ENCODE results near the gene EFTUD2. TPM values are rescaled to one million over a fixed set of nuclear protein-coding genes. Genes with fewer than 3 reads are reported as not detected.

The EFTUD2 gene
- total and polyA plus RNA-seq, 2 donors (not counting 1 experiment from before 2014, with no cell fraction given): 88.0 to 154 TPM

DNA sequence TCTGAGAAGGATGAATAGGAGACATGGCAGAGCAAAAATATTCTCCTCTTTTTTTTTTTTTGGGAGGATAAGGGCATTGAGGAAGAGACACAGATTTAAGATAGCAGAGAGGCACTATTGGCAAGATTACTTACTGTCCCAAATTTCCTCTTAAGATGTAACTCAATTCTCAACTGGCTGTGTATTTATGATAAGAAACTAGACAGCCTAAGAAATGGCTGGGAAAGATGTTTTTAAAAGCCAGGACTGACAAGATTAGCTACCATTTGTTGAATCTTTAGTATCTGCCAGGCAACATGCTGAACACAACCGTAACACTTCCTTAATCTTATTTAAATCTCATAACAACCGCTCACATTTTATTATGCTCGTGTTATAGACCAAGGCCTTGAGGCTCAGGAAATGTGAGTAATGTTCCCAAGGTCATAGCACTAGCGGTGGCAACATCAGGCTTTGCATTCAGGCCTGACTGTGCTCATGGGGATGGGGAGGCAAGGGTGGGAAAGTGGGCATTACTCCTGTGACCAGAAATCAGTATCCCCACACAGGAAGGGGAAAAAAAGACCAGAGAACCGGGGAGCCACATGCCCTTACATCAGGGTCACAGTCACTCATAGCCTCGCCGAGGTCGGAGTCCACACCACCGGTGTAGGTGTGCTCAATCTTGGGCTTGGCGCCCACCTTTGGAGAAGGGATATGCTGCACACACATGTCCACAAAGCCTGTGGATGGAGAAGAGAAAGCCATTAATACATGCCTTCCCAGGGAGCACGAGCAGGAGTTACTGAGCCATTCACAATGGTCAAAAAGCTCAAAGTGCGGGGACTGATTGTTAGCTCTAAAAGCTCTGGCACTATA, 36.0 kb downstream of the EFTUD2 start:
- Histone ChIP-seq H3K79me2 (ENCODE audit: control insufficient read depth, insufficient read depth, low read length) (no peaks in the 10 kb centered on the region), H2AFZ (ENCODE audit: low read length) (no peak overlapping the region), H3K9me3 (ENCODE audit: control insufficient read depth, insufficient read depth, low read depth, low read length) (no peaks in the 10 kb centered on the region), H4K20me1 (ENCODE audit: control insufficient read depth, extremely low read depth, insufficient read depth, low read length) (no peaks in the 10 kb centered on the region), H3K36me3 (ENCODE audit: control insufficient read depth, insufficient read depth, low read length) (peaks cover 23% of the 10 kb centered on the region), H3K4me2 (ENCODE audit: extremely low read depth, insufficient read depth, low read length) (no peak overlapping the region), H3K4me3 (replicated peaks in 1 of 4; ENCODE audit: control extremely low read depth in 1 of 4, insufficient read depth in 1 of 4, low read depth in 3 of 4, low read length in 4 of 4) (no peak overlapping the region), H3K4me1 (ENCODE audit: control insufficient read depth, extremely low read depth, insufficient read depth, low read length) (no peaks in the 10 kb centered on the region), H3K27ac (ENCODE audit: insufficient read depth, low read length) (no peak overlapping the region), H3K9ac (ENCODE audit: insufficient read depth, low read length) (no peak overlapping the region), H3K27me3 (ENCODE audit: control insufficient read depth, insufficient read depth, low read length) (no peaks in the 10 kb centered on the region)
- DNase-seq (ENCODE audit: low read depth in 2 of 2): no peak
- TF ChIP-seq, protein P1, sequence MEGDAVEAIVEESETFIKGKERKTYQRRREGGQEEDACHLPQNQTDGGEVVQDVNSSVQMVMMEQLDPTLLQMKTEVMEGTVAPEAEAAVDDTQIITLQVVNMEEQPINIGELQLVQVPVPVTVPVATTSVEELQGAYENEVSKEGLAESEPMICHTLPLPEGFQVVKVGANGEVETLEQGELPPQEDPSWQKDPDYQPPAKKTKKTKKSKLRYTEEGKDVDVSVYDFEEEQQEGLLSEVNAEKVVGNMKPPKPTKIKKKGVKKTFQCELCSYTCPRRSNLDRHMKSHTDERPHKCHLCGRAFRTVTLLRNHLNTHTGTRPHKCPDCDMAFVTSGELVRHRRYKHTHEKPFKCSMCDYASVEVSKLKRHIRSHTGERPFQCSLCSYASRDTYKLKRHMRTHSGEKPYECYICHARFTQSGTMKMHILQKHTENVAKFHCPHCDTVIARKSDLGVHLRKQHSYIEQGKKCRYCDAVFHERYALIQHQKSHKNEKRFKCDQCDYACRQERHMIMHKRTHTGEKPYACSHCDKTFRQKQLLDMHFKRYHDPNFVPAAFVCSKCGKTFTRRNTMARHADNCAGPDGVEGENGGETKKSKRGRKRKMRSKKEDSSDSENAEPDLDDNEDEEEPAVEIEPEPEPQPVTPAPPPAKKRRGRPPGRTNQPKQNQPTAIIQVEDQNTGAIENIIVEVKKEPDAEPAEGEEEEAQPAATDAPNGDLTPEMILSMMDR (conservative IDR thresholded peaks at IDR 0.05 in 1 of 2, IDR thresholded peaks at IDR 0.05 in 1 of 2; ENCODE audit: low read depth in 1 of 2, low read length in 2 of 2): no peak
- no peak for TF ChIP-seq EZH2 (IDR thresholded peaks at IDR 0.05; ENCODE audit: low read length, missing control alignments)

DNA sequence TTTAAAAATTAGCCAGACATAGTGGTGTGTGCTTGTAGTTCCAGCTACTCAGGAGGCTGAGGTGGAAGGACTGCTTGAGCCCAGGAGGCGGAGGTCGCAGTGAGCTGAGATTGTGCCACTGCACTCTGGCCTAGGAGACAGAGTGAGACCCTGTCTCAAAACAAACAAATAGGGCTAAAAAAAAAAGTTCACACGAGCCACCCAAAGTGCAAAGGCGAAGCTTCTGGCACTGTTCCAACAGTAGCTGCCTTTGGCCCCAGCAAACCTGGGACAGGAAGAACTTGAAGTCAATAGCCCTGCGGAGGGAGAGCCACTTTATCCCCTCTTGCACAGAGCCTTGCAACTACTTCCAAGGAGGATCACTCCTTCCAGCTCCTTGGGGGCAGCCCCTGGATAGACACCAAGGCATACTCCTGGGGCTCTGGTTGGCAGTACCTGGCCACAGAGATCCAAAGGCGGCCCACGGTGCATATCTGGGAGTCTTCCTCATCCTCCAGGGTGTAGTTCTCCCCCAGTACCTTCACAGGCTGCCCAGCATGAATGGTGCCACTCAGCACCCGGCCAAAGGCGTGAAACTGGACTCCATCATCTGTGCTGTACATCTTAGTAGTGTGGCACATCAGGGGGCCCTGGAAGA, 36.8 kb downstream of the EFTUD2 start:
- no peak for DNase-seq (ENCODE audit: low read depth in 2 of 2)
- no peak overlapping the region for H3K27ac ChIP-seq (ENCODE audit: insufficient read depth, low read length)
- H3K4me3 ChIP-seq (replicated peaks in 1 of 4; ENCODE audit: control extremely low read depth in 1 of 4, insufficient read depth in 1 of 4, low read depth in 3 of 4, low read length in 4 of 4): no peak overlapping the region
- H3K36me3 ChIP-seq (ENCODE audit: control insufficient read depth, insufficient read depth, low read length): peaks cover 23% of the 10 kb centered on the region
- H3K27me3 ChIP-seq (ENCODE audit: control insufficient read depth, insufficient read depth, low read length): no peaks in the 10 kb centered on the region
- no peaks in the 10 kb centered on the region for H4K20me1 ChIP-seq (ENCODE audit: control insufficient read depth, extremely low read depth, insufficient read depth, low read length)
- TF ChIP-seq, protein P1 (conservative IDR thresholded peaks at IDR 0.05 in 1 of 2, IDR thresholded peaks at IDR 0.05 in 1 of 2; ENCODE audit: low read depth in 1 of 2, low read length in 2 of 2): no peak
- TF ChIP-seq EZH2 (IDR thresholded peaks at IDR 0.05; ENCODE audit: low read length, missing control alignments): no peak
- no peaks in the 10 kb centered on the region for H3K79me2 ChIP-seq (ENCODE audit: control insufficient read depth, insufficient read depth, low read length)
- H3K9me3 ChIP-seq (ENCODE audit: control insufficient read depth, insufficient read depth, low read depth, low read length): no peaks in the 10 kb centered on the region
- H3K9ac ChIP-seq (ENCODE audit: insufficient read depth, low read length): no peak overlapping the region
- H3K4me1 ChIP-seq (ENCODE audit: control insufficient read depth, extremely low read depth, insufficient read depth, low read length): no peaks in the 10 kb centered on the region
- H2AFZ ChIP-seq (ENCODE audit: low read length): no peak overlapping the region
- no peak overlapping the region for H3K4me2 ChIP-seq (ENCODE audit: extremely low read depth, insufficient read depth, low read length)

DNA sequence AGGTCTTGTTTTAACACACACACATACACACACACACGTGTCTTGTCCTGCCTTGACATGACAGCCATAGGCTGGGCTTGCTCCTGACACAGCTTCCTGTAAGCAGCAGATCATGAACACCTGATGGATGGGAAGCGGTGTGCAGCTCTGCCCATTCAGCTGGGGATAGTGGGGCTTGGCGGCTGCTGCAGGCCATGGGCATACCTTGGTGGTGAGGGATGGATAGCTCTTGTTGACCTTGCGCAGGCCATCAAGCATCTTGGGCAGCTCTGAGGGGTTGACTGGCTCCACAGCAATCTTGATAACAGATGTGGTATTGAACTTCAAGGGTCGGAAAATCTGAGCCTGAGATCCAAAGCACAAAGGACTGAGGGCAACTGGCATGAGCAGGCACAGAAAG, 39.5 kb downstream of the EFTUD2 start:
- no peak for TF ChIP-seq EZH2 (IDR thresholded peaks at IDR 0.05; ENCODE audit: low read length, missing control alignments)
- Histone ChIP-seq H2AFZ (ENCODE audit: low read length) (no peak overlapping the region), H4K20me1 (ENCODE audit: control insufficient read depth, extremely low read depth, insufficient read depth, low read length) (no peaks in the 10 kb centered on the region), H3K27ac (ENCODE audit: insufficient read depth, low read length) (no peak overlapping the region), H3K36me3 (ENCODE audit: control insufficient read depth, insufficient read depth, low read length) (peaks cover 22% of the 10 kb centered on the region), H3K4me2 (ENCODE audit: extremely low read depth, insufficient read depth, low read length) (no peak overlapping the region), H3K4me1 (ENCODE audit: control insufficient read depth, extremely low read depth, insufficient read depth, low read length) (no peaks in the 10 kb centered on the region), H3K4me3 (replicated peaks in 1 of 4; ENCODE audit: control extremely low read depth in 1 of 4, insufficient read depth in 1 of 4, low read depth in 3 of 4, low read length in 4 of 4) (no peak overlapping the region), H3K79me2 (ENCODE audit: control insufficient read depth, insufficient read depth, low read length) (no peaks in the 10 kb centered on the region), H3K9ac (ENCODE audit: insufficient read depth, low read length) (no peak overlapping the region), H3K27me3 (ENCODE audit: control insufficient read depth, insufficient read depth, low read length) (no peaks in the 10 kb centered on the region), H3K9me3 (ENCODE audit: control insufficient read depth, insufficient read depth, low read depth, low read length) (no peaks in the 10 kb centered on the region)
- no peak for DNase-seq (ENCODE audit: low read depth in 2 of 2)

Measured in fibroblast of lung (primary cell).